GM21717 (cell line): ENCODE data around the gene C2orf92.
"Not testable (repeated sequence)": the region's sequence is repeated elsewhere in the genome, so short reads cannot be mapped to it uniquely, and the experiment has no call there.

Source experiments
- ATAC-seq: cut with Tn5 transposase; IDR thresholded peaks from one replicate; pipeline ENCODE4 v1.9.1; 2021; ENCODE audit warnings: mild to moderate bottlenecking, moderate library complexity; ENCODE audit not compliant: unreplicated experiment

The C2orf92 gene

GRCh38 chr2:97669448-97669847, at the start of gene C2orf92:
C2orf92 (plus strand) TSS chr2:97669713; CDS start chr2:97669789, 76 bp downstream.
- no peak for ATAC-seq

GRCh38 chr2:97620492-97620891, 49.0 kb upstream of the C2orf92 start:
- not testable (repeated sequence) for ATAC-seq

DNA sequence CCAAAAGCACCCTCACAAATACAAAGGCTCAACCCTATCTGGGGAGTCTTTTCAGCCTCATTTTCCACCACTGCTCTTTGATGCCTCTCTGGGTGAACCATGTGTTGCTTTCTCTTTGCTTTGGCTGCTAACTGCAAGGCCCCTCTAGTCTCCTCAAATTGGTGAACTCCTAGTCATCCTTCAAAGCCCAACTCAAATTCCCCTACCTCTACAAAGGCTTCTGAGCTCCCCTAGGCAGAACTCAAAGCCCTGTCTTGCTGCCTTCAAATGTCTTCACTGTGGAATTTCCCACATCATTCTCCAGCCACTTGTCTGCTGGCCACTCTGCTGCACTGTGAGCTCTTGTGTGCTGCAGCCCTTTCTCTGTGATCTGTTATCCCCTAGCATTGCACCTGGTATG, 46.5 kb upstream of the C2orf92 start:
- not testable (repeated sequence) for ATAC-seq

DNA sequence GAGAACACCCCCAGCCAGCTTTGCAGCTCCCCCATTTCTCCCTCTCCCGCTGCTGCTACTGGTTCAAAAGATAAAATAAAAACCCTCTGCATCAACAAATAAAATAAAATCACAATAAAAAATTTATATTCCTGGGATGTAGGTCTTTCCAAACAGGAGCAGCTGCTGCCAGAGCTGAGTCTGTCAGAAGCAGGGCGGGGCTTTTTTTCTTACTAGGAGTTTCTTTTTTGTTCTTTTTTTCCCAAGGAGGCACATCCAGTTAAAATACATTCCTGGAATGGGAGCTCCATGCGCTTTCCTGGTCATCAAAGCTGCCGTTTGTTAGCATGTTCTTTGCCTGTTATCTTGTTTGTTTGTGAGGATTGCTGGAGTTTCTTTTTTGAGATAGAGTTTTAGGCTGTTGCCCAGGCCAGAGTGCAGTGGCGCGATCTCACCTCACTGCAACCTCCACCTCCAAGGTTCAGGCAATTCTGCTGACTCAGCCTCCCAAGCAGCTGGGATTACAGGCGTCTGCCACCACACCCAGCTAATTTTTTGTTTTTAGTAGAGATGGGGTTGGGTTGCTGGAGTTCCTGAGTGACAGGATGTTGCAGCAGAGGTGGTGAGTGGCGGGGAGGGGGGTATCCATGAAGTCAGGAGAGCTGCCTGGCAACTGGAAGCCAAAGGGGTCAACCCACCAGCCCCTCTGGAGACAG, 44.0 kb upstream of the C2orf92 start:
- not testable (repeated sequence) for ATAC-seq

GRCh38 chr2:97626049-97626430, 43.5 kb upstream of the C2orf92 start:
- not testable (repeated sequence) for ATAC-seq

DNA sequence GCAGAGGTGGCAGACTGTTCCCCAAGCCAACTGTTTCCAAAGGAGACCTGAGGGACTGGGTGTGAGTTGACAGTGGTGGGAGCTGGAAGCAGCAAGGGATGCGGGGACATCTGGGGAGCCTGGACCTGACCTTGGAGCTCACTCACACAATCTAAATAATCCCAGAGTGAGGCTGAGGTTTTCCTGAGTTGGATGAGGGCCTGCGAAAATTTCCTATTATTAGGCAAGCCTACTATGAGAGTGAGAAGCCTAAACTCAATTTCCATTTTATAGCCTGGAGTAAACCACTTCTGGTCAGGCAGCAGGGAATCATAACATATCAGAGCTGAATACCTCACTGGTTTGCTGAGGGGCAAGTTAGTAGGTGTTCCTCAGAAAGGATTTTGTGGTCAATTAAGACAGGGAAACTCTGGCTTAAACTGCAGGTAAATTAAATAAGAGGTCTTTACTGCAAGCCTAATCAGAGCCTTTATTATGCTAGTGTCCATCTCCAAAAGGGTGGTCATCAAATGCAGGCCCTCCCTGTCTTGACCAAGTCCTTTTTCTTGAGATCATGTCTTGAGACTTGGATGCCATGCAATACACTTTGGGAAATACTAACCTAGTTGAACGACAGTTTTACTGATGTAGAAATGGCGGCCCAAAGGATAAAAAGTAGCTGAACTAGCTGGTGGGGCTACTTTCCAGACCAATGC, 25.3 kb upstream of the C2orf92 start:
- no peak for ATAC-seq

DNA sequence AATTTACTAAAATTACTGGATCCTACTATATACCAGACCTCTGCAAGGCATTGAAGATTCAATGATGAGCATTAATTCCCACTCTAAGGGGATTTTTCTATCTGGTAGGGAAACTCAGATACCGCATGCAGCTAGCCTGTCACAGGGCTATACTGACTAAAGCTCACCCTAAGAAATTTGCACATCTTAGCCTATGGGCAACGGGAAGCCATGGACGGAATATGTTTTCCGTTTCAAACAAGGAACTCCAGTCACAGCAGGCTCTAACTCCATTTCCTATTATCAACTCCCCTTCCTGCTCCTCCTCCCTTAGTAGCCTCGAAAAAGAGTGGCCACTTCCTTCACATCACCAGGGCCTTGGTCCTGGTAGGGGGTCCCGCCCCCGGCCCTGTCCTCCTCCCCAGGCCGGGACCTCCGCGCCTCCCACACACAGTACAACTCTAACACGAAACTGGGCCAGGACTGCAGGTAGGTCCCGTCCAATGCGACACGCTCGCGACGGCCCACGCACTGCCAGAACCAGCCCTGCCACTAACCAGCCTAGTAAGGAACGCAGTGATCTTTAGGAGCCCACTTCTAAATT, 24.3 kb upstream of the C2orf92 start:
- peak; percentile 27 for ATAC-seq

DNA sequence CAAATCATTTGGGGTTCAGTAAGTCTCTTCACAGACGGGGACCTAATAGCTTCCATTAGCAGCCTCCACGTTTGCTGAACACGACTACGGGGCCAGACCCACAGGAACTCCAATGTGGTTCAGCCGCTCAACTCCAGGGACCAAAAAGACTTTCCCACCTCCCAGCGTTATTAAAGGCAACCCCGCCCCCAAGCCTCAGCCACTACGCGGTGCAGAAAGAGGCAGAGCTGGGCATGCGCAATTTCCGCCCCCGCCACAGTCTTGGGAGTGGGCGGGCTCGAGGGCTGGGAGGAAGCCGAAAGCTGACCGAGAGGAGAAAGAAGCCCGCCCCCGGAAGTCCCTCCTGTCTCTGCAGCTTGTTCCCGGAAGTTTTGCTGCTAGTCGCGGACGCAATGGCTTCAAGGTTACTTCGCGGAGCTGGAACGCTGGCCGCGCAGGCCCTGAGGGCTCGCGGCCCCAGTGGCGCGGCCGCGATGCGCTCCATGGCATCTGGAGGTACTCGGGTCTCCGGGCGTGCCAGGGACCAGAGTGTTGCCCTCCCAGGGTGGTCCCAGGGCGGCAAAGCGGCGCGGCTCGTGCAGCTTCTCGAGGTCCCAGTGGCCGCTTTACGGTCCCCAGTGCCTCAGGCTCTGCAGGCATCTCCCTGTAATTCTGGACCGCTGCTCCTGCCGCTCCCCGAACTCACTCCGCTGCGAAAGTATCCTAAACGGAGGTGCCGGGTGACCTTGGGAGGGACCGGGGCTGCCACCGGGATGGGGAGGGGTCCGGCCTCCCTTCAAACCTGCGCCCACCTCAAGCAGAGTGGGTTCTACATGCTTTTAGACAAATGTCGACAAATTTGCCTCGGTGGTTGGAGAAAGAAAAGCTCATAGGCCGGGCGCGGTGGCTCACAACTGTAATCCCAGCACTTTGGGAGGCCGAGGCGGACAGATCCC, 23.6 kb upstream of the C2orf92 start, which contains the start of gene COX5B:
Gene COX5B, plus strand, starts transcription at position 368 of the 935 bp plus-strand sequence. Its CDS starts 25 bp downstream, at position 393.
- peak; percentile 90 for ATAC-seq

DNA sequence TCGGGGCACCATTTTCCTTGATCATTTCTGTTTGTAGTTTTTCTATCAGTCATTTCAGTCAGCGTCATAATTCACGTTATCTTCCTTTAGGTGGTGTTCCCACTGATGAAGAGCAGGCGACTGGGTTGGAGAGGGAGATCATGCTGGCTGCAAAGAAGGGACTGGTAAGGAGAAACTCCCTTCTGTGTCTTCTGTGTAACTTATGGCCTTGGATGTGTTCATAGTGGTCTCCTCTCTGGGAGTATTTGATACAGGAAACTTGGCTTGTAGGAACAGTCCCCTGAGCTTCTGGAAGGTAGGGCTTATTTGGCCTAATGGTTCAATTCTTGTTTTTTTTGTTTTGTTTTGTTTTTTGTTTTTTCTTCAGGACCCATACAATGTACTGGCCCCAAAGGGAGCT, 22.5 kb upstream of the C2orf92 start:
- no peak for ATAC-seq

DNA sequence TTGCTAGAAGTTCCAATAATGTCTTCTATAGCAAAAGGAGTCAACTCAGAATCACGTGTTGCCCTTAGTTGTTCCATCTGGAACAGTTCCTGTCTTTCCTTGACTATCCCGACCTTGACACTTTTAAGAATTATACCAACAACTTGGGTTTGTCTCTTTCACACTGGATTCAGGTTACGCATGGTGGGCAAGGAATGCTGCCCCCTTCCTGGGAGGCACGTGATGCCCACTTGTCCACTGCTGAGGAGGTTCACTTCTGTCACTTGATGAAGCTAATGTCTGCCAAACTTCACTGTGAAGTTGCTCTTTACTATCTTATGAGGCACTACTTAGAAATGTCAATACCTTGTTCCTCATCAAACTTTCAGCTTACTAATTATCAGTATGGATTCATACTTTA, 18.4 kb upstream of the C2orf92 start:
- ATAC-seq = no peak

GRCh38 chr2:97653473-97653872, 16.0 kb upstream of the C2orf92 start:
- ATAC-seq = no peak

- ATAC-seq = no peak
Measured at GRCh38 chr2:97653874-97654273, 15.6 kb upstream of the C2orf92 start.

DNA sequence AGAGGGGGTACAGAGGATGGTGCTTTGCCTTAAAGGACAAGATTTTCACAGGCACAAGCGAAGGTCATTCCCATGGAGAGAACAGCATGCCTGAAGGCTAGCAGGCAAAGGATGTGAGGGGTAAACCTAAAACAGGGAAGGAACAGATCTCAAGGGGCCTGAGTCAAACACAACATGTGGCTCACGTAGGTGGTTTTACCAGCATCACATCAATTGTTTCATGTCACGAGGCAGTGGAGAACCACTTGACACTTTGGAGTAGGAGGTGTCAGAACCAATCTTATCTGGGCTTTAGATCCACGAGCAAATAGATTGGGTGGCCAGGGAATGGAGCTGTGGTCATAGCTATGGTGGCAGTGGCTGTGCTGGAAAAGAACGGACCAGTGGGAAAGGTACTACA, 15.2 kb upstream of the C2orf92 start:
- no peak for ATAC-seq

DNA sequence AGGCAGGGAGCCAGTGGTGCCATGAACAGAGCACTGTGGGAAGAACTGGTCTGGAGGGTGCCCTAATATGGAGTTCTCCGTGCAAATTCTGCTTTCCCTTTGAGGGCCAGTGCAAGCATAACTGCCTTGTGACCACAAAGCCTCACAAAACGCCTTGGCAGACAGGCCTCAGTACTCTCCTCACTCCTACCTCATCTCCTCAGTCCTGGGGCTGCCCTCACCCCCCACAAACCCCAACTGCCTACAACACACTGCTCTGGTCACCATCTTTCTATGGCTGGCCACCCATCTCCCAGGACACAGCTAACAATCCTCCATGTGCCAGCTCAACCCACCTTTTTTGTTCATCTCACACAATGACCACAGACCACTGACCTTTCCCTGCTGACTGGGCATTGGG, 14.7 kb upstream of the C2orf92 start:
- no peak for ATAC-seq

- ATAC-seq = no peak
Measured at GRCh38 chr2:97656129-97656755, 13.3 kb upstream of the C2orf92 start.

- no peak for ATAC-seq
Measured at GRCh38 chr2:97656905-97657587, 12.5 kb upstream of the C2orf92 start.

GRCh38 chr2:97657986-97658690, 11.4 kb upstream of the C2orf92 start:
- no peak for ATAC-seq

DNA sequence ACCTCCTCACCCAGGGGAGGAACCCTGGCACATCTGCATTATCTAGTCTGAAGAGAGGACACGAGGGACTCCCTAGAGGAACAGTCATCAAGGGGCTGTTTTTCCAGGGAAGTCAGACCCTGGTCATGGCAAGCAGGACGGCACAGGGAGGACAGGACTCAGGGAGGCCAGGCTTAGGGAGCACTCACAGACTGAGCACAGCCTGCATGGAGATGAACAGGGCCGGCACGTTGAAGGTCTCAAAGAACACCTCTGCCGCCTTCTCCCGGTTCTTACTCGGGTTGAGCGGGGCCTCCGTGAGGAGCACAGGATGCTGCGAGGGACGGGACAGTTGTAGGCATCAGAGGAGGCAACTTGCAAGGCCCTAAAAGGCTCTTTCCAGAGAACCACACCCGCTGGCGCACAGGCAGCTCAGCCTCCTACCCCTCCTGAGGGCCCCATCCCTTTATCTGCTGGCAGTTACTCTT, 10.8 kb upstream of the C2orf92 start:
- no peak for ATAC-seq
